ENCODE data around the gene IGSF23.
"Not testable (repeated sequence)": the region's sequence is repeated elsewhere in the genome, so short reads cannot be mapped to it uniquely, and the experiment has no call there.

IGSF23 gene

GRCh38 chr19:44624840-44625354, 11.5 kb downstream of the IGSF23 start:
- TF ChIP-seq JUND (IDR thresholded peaks at IDR 0.05; ENCODE audit: low read depth), result no peak
- no peak for DNase-seq (ENCODE audit: low read depth in 1 of 2, low spot score in 1 of 2)
- in situ Hi-C loops (cut with HindIII; ENCODE audit: low pct_unique_long_range_greater_than_20kb, low sequenced_read_pairs), result no loop called here

GRCh38 chr19:44625637-44626036, 12.3 kb downstream of the IGSF23 start:
- in situ Hi-C loops (cut with HindIII; ENCODE audit: low pct_unique_long_range_greater_than_20kb, low sequenced_read_pairs); DNase-seq (ENCODE audit: low read depth in 1 of 2, low spot score in 1 of 2): not testable (repeated sequence)

GRCh38 chr19:44626048-44626624, 12.8 kb downstream of the IGSF23 start:
- in situ Hi-C loops (cut with HindIII; ENCODE audit: low pct_unique_long_range_greater_than_20kb, low sequenced_read_pairs), result no loop called here
- peak; percentile 26 to 90 for DNase-seq (ENCODE audit: low read depth in 1 of 2, low spot score in 1 of 2)
- TF ChIP-seq JUND (IDR thresholded peaks at IDR 0.05; ENCODE audit: low read depth), result peak; percentile 65; the same call in 1 of the 2 replicates

GRCh38 chr19:44627631-44628030, 14.3 kb downstream of the IGSF23 start:
- DNase-seq (ENCODE audit: low read depth in 1 of 2, low spot score in 1 of 2), result no peak
- in situ Hi-C loops (cut with HindIII; ENCODE audit: low pct_unique_long_range_greater_than_20kb, low sequenced_read_pairs), result no loop called here
- TF ChIP-seq JUND (IDR thresholded peaks at IDR 0.05; ENCODE audit: low read depth), result no peak

- DNase-seq (ENCODE audit: low read depth in 1 of 2, low spot score in 1 of 2), result no peak
- in situ Hi-C loops (cut with HindIII; ENCODE audit: low pct_unique_long_range_greater_than_20kb, low sequenced_read_pairs), result no loop called here
- TF ChIP-seq JUND (IDR thresholded peaks at IDR 0.05; ENCODE audit: low read depth), result no peak
These were observed 15.4 kb downstream of the IGSF23 start for GRCh38 chr19:44628793-44629192.

- in situ Hi-C loops (cut with HindIII; ENCODE audit: low pct_unique_long_range_greater_than_20kb, low sequenced_read_pairs), result not testable (repeated sequence)
These were observed 18.2 kb downstream of the IGSF23 start for GRCh38 chr19:44631611-44632010.

GRCh38 chr19:44634058-44634457, 20.7 kb downstream of the IGSF23 start:
- DNase-seq (ENCODE audit: low read depth in 1 of 2, low spot score in 1 of 2); in situ Hi-C loops (cut with HindIII; ENCODE audit: low pct_unique_long_range_greater_than_20kb, low sequenced_read_pairs): not testable (repeated sequence)

More at GRCh38 chr19:44631611-44632010, 18.2 kb downstream of the IGSF23 start:
- DNase-seq (ENCODE audit: low read depth in 1 of 2, low spot score in 1 of 2), result not testable (repeated sequence)

- DNase-seq (ENCODE audit: low read depth in 1 of 2, low spot score in 1 of 2), result no peak
- in situ Hi-C loops (cut with HindIII; ENCODE audit: low pct_unique_long_range_greater_than_20kb, low sequenced_read_pairs), result no loop called here
- no peak for TF ChIP-seq JUND (IDR thresholded peaks at IDR 0.05; ENCODE audit: low read depth)
These were observed 21.4 kb downstream of the IGSF23 start for GRCh38 chr19:44634785-44635184.

GRCh38 chr19:44635581-44636438, 22.4 kb downstream of the IGSF23 start:
- TF ChIP-seq JUND (IDR thresholded peaks at IDR 0.05; ENCODE audit: low read depth), result no peak
- in situ Hi-C loops (cut with HindIII; ENCODE audit: low pct_unique_long_range_greater_than_20kb, low sequenced_read_pairs), result no loop called here
- DNase-seq (ENCODE audit: low read depth in 1 of 2, low spot score in 1 of 2), result no peak

GRCh38 chr19:44636439-44637389, 23.4 kb downstream of the IGSF23 start:
- DNase-seq (ENCODE audit: low read depth in 1 of 2, low spot score in 1 of 2), result no peak
- in situ Hi-C loops (cut with HindIII; ENCODE audit: low pct_unique_long_range_greater_than_20kb, low sequenced_read_pairs), result no loop called here
- TF ChIP-seq JUND (IDR thresholded peaks at IDR 0.05; ENCODE audit: low read depth), result no peak

GRCh38 chr19:44637390-44637764, 24.0 kb downstream of the IGSF23 start:
- in situ Hi-C loops (cut with HindIII; ENCODE audit: low pct_unique_long_range_greater_than_20kb, low sequenced_read_pairs), result no loop called here
- no peak for TF ChIP-seq JUND (IDR thresholded peaks at IDR 0.05; ENCODE audit: low read depth)

GRCh38 chr19:44640518-44640917, 27.2 kb downstream of the IGSF23 start:
- no peak for TF ChIP-seq JUND (IDR thresholded peaks at IDR 0.05; ENCODE audit: low read depth)
- in situ Hi-C loops (cut with HindIII; ENCODE audit: low pct_unique_long_range_greater_than_20kb, low sequenced_read_pairs), result no loop called here
- no peak for DNase-seq (ENCODE audit: low read depth in 1 of 2, low spot score in 1 of 2)

More at GRCh38 chr19:44637390-44637764, 24.0 kb downstream of the IGSF23 start:
- DNase-seq (ENCODE audit: low read depth in 1 of 2, low spot score in 1 of 2), result no peak
